ENCODE results near the gene ATP5MG.
A peak's percentile ranks its signal among the peaks of the same experiment; 100 is the strongest.

The ATP5MG gene

DNA sequence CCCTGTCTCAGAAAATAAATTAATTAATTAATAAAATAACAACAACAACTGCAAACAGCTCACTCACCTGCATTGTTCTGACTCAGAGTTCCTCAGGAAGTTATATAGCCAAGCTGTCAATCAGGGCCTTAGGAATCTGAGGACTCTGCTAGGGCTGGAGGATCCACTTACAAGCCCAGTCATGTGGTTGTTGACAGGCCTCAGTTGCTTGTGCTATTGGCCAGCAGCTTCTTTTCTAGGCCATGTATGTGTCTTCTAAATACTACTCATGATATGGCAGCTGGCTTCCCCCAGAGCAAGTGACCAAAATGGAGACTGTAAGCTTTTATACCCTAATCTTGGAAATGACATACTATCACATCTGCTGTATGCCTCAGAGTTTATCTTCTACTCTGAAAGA is 20.8 kb upstream of the ATP5MG start:
- TF ChIP-seq, protein P1, sequence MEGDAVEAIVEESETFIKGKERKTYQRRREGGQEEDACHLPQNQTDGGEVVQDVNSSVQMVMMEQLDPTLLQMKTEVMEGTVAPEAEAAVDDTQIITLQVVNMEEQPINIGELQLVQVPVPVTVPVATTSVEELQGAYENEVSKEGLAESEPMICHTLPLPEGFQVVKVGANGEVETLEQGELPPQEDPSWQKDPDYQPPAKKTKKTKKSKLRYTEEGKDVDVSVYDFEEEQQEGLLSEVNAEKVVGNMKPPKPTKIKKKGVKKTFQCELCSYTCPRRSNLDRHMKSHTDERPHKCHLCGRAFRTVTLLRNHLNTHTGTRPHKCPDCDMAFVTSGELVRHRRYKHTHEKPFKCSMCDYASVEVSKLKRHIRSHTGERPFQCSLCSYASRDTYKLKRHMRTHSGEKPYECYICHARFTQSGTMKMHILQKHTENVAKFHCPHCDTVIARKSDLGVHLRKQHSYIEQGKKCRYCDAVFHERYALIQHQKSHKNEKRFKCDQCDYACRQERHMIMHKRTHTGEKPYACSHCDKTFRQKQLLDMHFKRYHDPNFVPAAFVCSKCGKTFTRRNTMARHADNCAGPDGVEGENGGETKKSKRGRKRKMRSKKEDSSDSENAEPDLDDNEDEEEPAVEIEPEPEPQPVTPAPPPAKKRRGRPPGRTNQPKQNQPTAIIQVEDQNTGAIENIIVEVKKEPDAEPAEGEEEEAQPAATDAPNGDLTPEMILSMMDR (conservative IDR thresholded peaks at IDR 0.05; ENCODE audit: low read depth), result no peak
- DNase-seq (ENCODE audit: low spot score), result peak; percentile 72
- ChIA-PET CTCF (interaction anchor here (0.9 kb wide), 1 partner anchor 108 kb away, joined by 7 read pairs; no protein-coding TSS in a partner anchor), POLR2A (ENCODE audit: low non-redundant PET) (interaction anchor here (0.5 kb wide), 1 partner anchor 97 kb away, joined by 7 read pairs; no protein-coding TSS in a partner anchor)
- no peak overlapping the region for H3K27ac ChIP-seq

DNA sequence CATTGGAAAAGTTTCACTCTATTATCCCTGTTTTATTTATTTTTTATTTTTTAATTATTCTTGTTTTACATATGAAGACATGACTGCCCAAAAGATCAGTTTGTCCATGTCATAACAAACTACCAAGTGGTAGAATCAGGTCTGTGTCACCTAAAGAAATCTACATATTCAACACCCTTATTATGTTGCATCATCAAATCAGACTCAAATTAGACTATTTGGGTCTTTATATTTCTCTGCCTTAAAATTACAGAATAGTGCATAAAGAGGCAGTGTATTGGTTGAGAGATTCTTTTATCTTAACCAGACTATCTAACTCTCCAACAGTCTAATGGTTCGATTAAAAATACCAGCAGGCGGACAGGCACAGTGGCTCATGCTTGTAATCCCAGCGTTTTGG is 18.5 kb upstream of the ATP5MG start:
- DNase-seq (ENCODE audit: low spot score), result no peak
- TF ChIP-seq, protein P1 (conservative IDR thresholded peaks at IDR 0.05; ENCODE audit: low read depth), result no peak
- CTCF ChIA-PET, result no interaction called here
- POLR2A ChIA-PET (ENCODE audit: low non-redundant PET), result no interaction called here
- H3K27ac ChIP-seq, result no peak overlapping the region

DNA sequence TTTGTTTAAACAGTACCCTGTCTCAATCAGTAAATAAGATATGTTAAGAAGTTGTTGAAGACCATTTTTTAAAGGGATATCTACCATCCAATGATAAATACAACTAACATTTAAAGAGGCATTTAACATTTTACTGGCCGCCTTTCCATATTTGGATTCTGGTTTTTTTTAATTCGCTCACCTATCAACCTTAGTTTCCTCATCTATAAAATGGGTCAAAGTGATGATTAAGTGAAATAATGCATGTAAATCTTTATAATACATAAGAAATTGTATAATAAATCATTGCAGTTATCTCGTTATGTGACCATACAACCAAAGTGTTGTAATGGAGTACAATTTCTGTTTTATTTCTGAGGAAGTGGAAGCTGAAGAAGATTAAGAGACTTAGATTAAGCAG is 17.7 kb upstream of the ATP5MG start:
- no peak for DNase-seq (ENCODE audit: low spot score)
- CTCF ChIA-PET, result interaction anchor here (0.6 kb wide), 1 partner anchor 11 kb away, joined by 5 read pairs; no protein-coding TSS in a partner anchor
- TF ChIP-seq, protein P1 (conservative IDR thresholded peaks at IDR 0.05; ENCODE audit: low read depth), result no peak
- POLR2A ChIA-PET (ENCODE audit: low non-redundant PET), result no interaction called here
- H3K27ac ChIP-seq, result no peak overlapping the region

DNA sequence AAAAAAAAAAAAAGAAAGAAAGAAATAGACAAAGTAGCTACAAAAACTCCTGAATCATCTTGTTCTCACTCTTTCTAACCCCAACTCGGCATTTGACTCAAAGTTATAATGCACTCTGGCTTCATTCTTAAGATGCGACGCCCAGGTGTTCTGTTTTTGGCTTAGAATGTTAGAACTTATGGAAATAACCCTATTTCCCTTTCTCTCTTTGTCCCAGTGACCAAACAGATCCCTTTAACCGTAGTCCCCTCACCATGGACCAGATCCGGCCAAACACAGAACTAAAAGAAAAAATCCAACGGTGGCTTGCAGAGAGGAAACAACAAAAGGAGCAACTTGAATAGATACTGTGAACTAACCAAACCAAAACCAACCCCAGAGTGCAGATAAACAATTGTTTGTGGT is 5.3 kb upstream of the ATP5MG start:
- no peak for DNase-seq (ENCODE audit: low spot score)
- H3K27ac ChIP-seq, result no peak overlapping the region
- CTCF ChIA-PET, result interaction anchor here (0.6 kb wide), 1 partner anchor 520 kb away, joined by 4 read pairs; no protein-coding TSS in a partner anchor
- TF ChIP-seq, protein P1 (conservative IDR thresholded peaks at IDR 0.05; ENCODE audit: low read depth), result no peak
- POLR2A ChIA-PET (ENCODE audit: low non-redundant PET), result no interaction called here

DNA sequence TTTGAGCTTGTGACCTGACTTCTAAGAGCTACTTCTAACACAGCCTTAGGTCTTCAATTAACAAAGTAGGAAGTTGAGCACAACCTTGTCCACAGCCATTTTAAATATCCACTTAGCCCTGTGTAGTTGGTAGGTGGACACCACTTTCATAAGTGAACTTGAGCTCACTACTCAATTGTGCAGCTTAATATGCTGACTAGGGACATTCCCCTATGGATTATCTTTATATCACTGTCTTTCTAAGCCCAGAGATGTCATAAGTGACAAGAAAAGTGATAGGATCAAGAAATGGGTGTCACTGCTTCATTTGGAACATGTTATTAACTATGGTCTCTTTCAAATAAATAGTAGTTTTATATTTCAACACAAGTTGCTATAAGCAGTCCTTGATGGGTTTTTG is 4.0 kb upstream of the ATP5MG start:
- DNase-seq (ENCODE audit: low spot score), result no peak
- ChIA-PET CTCF (interaction anchor here (0.6 kb wide), 1 partner anchor 90 kb away, joined by 3 read pairs; no protein-coding TSS in a partner anchor), POLR2A (ENCODE audit: low non-redundant PET) (no interaction called here)
- H3K27ac ChIP-seq, result no peak overlapping the region
- TF ChIP-seq, protein P1 (conservative IDR thresholded peaks at IDR 0.05; ENCODE audit: low read depth), result no peak

DNA sequence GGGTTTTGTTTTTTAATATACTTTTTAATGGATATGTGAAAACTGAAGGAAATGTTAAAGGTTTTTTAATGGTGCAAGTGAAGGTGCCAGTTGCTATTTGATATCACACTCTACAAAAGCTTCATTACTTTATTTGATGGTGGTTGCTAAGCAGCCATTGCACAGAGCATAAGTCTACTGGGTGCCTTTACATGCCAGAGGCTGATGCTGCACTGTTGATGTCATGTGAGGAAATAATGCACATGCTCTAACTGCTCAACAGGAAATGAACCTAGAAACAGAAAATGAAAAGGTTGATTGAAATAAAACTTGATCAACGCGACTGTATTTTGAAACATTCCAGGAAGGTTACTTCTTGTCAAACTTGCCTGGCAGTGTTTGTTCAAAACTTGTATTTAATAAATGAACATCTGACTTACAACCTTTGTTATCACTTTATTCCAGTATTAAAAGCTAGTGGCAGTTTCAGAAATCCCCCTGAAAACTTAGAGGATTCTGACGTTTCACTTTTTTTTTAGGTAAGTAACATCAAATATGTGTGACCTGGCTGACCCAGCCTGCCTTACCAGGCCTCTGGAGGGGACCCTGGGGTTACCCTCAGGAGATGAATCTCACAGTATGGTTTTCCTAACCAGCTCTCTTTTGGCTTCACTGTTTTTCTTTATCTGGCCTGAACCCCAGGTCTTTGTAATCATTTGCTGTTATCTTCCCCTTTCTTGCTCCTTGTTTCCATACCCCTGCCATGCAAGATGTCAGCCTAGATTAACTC is 2.4 kb upstream of the ATP5MG start:
- TF ChIP-seq, protein P1 (conservative IDR thresholded peaks at IDR 0.05; ENCODE audit: low read depth), result no peak
- H3K27ac ChIP-seq, result no peak overlapping the region
- ChIA-PET POLR2A (ENCODE audit: low non-redundant PET) (interaction anchor here (0.6 kb wide), 1 partner anchor 40 kb away, joined by 4 read pairs; no protein-coding TSS in a partner anchor), CTCF (interaction anchor here (0.5 to 0.6 kb wide), 3 partner anchors 95 to 1226 kb away, joined by 3 to 4 read pairs (median 4); no protein-coding TSS in a partner anchor)
- DNase-seq (ENCODE audit: low spot score), result no peak
